Measurements from ENCODE around the gene SORT1.

- TF ChIP-seq, protein P1, sequence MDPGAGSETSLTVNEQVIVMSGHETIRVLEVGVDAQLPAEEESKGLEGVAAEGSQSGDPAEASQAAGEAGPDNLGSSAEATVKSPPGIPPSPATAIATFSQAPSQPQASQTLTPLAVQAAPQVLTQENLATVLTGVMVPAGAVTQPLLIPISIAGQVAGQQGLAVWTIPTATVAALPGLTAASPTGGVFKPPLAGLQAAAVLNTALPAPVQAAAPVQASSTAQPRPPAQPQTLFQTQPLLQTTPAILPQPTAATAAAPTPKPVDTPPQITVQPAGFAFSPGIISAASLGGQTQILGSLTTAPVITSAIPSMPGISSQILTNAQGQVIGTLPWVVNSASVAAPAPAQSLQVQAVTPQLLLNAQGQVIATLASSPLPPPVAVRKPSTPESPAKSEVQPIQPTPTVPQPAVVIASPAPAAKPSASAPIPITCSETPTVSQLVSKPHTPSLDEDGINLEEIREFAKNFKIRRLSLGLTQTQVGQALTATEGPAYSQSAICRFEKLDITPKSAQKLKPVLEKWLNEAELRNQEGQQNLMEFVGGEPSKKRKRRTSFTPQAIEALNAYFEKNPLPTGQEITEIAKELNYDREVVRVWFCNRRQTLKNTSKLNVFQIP (CRISPR knock-in tag; IDR thresholded peaks at IDR 0.05; ENCODE audit: borderline replicate concordance, low read depth): no peak
- no peak for TF ChIP-seq ESRRG (CRISPR knock-in tag; IDR thresholded peaks at IDR 0.05)
- TF ChIP-seq PATZ1 (CRISPR knock-in tag; IDR thresholded peaks at IDR 0.05; ENCODE audit: borderline replicate concordance): no peak
- no peak for TF ChIP-seq GLIS3 (CRISPR knock-in tag; IDR thresholded peaks at IDR 0.05)
- TF ChIP-seq RARB (CRISPR knock-in tag; IDR thresholded peaks at IDR 0.05): no peak
- no peak for TF ChIP-seq ZNF70 (CRISPR knock-in tag; IDR thresholded peaks at IDR 0.05)
- no peak for TF ChIP-seq SNAI2 (CRISPR knock-in tag; IDR thresholded peaks at IDR 0.05)
These were observed 25.8 kb upstream of the SORT1 start for GRCh38 chr1:109423498-109423897.

Measured in SK-N-SH treated with all-trans-retinoic acid at 6 μM for 48 hours (cell line).